Effector memory CD4-positive, alpha-beta T cell (primary cell): ENCODE measurements around the gene CREB5.

Experiments
- DNase-seq, 3 donors: peaks; one replicate each; pipeline ENCODE4 v3.0.0-alpha.2; 2020
- H3K27ac ChIP-seq: 2 replicates; pipeline ENCODE4 v1.7.0; 2013; ENCODE audit warnings: mild to moderate bottlenecking, low read length, moderate library complexity; ENCODE audit not compliant: insufficient read depth, poor library complexity, severe bottlenecking
- H3K27me3 ChIP-seq: replicated peaks from 2 replicates; pipeline ENCODE4 v1.7.0; 2013; ENCODE audit warnings: mild to moderate bottlenecking, low read length; ENCODE audit not compliant: insufficient read depth, control insufficient read depth, poor library complexity, severe bottlenecking
- H3K36me3 ChIP-seq: 2 replicates; pipeline ENCODE4 v1.7.0; 2013; ENCODE audit warnings: mild to moderate bottlenecking, low read length, moderate library complexity; ENCODE audit not compliant: control insufficient read depth, insufficient read depth
- H3K4me1 ChIP-seq: 2 replicates; pipeline ENCODE4 v1.7.0; 2013; ENCODE audit warnings: low read length, mild to moderate bottlenecking; ENCODE audit not compliant: control insufficient read depth, insufficient read depth, poor library complexity, severe bottlenecking
- H3K4me3 ChIP-seq: 2 replicates; pipeline ENCODE4 v1.7.0; 2013; ENCODE audit warnings: low read length, low read depth, mild to moderate bottlenecking; ENCODE audit not compliant: insufficient read depth, poor library complexity, severe bottlenecking
- H3K9me3 ChIP-seq: 2 replicates; pipeline ENCODE4 v1.7.0; 2013; ENCODE audit warnings: mild to moderate bottlenecking, low read length, moderate library complexity; ENCODE audit not compliant: control insufficient read depth

The CREB5 gene

GRCh38 chr7:28452681-28453080, 40.4 kb downstream of the CREB5 start:
- no peak overlapping the region for H3K4me3 ChIP-seq
- H3K27ac ChIP-seq, result no peak overlapping the region
- no peaks in the 10 kb centered on the region for H3K36me3 ChIP-seq
- H3K4me1 ChIP-seq, result no peaks in the 10 kb centered on the region
- no peaks in the 10 kb centered on the region for H3K27me3 ChIP-seq
- DNase-seq, result no peak
- no peaks in the 10 kb centered on the region for H3K9me3 ChIP-seq

- H3K9me3 ChIP-seq, result no peaks in the 10 kb centered on the region
- no peak overlapping the region for H3K27ac ChIP-seq
- H3K27me3 ChIP-seq, result no peaks in the 10 kb centered on the region
- no peak overlapping the region for H3K4me3 ChIP-seq
- no peak for DNase-seq
- no peaks in the 10 kb centered on the region for H3K4me1 ChIP-seq
- H3K36me3 ChIP-seq, result no peaks in the 10 kb centered on the region
These were observed 43.2 kb downstream of the CREB5 start for GRCh38 chr7:28455486-28455885.

GRCh38 chr7:28456044-28456443, 43.7 kb downstream of the CREB5 start:
- Histone ChIP-seq H3K36me3 (no peaks in the 10 kb centered on the region), H3K4me1 (no peaks in the 10 kb centered on the region), H3K4me3 (no peak overlapping the region), H3K27ac (no peak overlapping the region), H3K27me3 (no peaks in the 10 kb centered on the region), H3K9me3 (no peaks in the 10 kb centered on the region)
- DNase-seq, result no peak

GRCh38 chr7:28458732-28459131, 46.4 kb downstream of the CREB5 start:
- DNase-seq, result no peak
- H3K27ac ChIP-seq, result no peak overlapping the region
- H3K4me3 ChIP-seq, result no peak overlapping the region
- H3K9me3 ChIP-seq, result no peaks in the 10 kb centered on the region
- H3K27me3 ChIP-seq, result no peaks in the 10 kb centered on the region
- no peaks in the 10 kb centered on the region for H3K36me3 ChIP-seq
- no peaks in the 10 kb centered on the region for H3K4me1 ChIP-seq

GRCh38 chr7:28459306-28459705, 47.0 kb downstream of the CREB5 start:
- H3K4me1 ChIP-seq, result no peaks in the 10 kb centered on the region
- H3K9me3 ChIP-seq, result no peaks in the 10 kb centered on the region

GRCh38 chr7:28465697-28466096, 53.4 kb downstream of the CREB5 start:
- H3K36me3 ChIP-seq, result no peaks in the 10 kb centered on the region
- no peak overlapping the region for H3K27ac ChIP-seq
- H3K4me3 ChIP-seq, result no peak overlapping the region
- DNase-seq, result no peak
- H3K9me3 ChIP-seq, result no peaks in the 10 kb centered on the region
- H3K27me3 ChIP-seq, result no peaks in the 10 kb centered on the region
- H3K4me1 ChIP-seq, result no peaks in the 10 kb centered on the region

More at GRCh38 chr7:28459306-28459705, 47.0 kb downstream of the CREB5 start:
- no peaks in the 10 kb centered on the region for H3K36me3 ChIP-seq
- H3K27me3 ChIP-seq, result no peaks in the 10 kb centered on the region
- H3K4me3 ChIP-seq, result no peak overlapping the region
- H3K27ac ChIP-seq, result no peak overlapping the region
- DNase-seq, result no peak

GRCh38 chr7:28466341-28466740, 54.0 kb downstream of the CREB5 start:
- no peaks in the 10 kb centered on the region for H3K9me3 ChIP-seq
- no peak overlapping the region for H3K27ac ChIP-seq
- H3K4me3 ChIP-seq, result no peak overlapping the region
- H3K36me3 ChIP-seq, result no peaks in the 10 kb centered on the region
- no peaks in the 10 kb centered on the region for H3K4me1 ChIP-seq
- H3K27me3 ChIP-seq, result no peaks in the 10 kb centered on the region
- DNase-seq, result no peak

GRCh38 chr7:28466885-28467284, 54.6 kb downstream of the CREB5 start:
- no peaks in the 10 kb centered on the region for H3K27me3 ChIP-seq
- no peak for DNase-seq
- no peaks in the 10 kb centered on the region for H3K36me3 ChIP-seq
- H3K27ac ChIP-seq, result no peak overlapping the region
- no peaks in the 10 kb centered on the region for H3K9me3 ChIP-seq
- H3K4me3 ChIP-seq, result no peak overlapping the region
- H3K4me1 ChIP-seq, result no peaks in the 10 kb centered on the region

- Histone ChIP-seq H3K27ac (no peak overlapping the region), H3K4me3 (no peak overlapping the region), H3K9me3 (no peaks in the 10 kb centered on the region), H3K36me3 (no peaks in the 10 kb centered on the region), H3K4me1 (no peaks in the 10 kb centered on the region), H3K27me3 (no peaks in the 10 kb centered on the region)
- no peak for DNase-seq
These were observed 57.2 kb downstream of the CREB5 start for GRCh38 chr7:28469562-28469961.

GRCh38 chr7:28470344-28470743, 58.0 kb downstream of the CREB5 start:
- DNase-seq, result no peak
- Histone ChIP-seq H3K27ac (no peak overlapping the region), H3K27me3 (no peaks in the 10 kb centered on the region), H3K4me1 (no peaks in the 10 kb centered on the region), H3K4me3 (no peak overlapping the region), H3K9me3 (no peaks in the 10 kb centered on the region), H3K36me3 (no peaks in the 10 kb centered on the region)

GRCh38 chr7:28472332-28472731, 60.0 kb downstream of the CREB5 start:
- H3K36me3 ChIP-seq, result no peaks in the 10 kb centered on the region
- H3K9me3 ChIP-seq, result no peaks in the 10 kb centered on the region
- no peak for DNase-seq
- no peaks in the 10 kb centered on the region for H3K4me1 ChIP-seq
- H3K27me3 ChIP-seq, result no peaks in the 10 kb centered on the region
- H3K4me3 ChIP-seq, result no peak overlapping the region
- no peak overlapping the region for H3K27ac ChIP-seq
